GM19463 (cell line): ENCODE results near the gene ECI1.

Experiments used
- ATAC-seq: cut with Tn5 transposase; IDR thresholded peaks from one replicate; pipeline ENCODE4 v1.9.1; 2021; ENCODE audit warnings: mild to moderate bottlenecking, moderate library complexity; ENCODE audit not compliant: unreplicated experiment

Gene ECI1

DNA sequence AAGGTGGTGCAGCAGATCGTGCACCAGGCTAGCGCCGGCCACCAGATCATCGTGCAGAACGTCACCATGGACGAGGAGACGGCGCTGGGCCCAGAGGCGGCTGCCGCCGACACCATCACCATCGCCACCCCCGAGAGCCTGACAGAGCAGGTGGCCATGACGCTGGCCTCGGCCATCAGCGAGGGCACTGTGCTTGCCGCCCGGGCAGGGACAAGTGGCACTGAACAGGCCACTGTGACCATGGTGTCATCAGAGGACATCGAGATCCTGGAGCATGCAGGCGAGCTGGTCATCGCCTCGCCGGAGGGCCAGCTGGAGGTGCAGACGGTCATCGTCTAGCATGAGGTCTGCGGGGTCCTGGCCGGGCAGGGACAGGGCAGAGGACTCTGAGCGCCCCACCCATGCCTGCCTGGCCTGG is 16.1 kb downstream of the ECI1 start:
- ATAC-seq: no peak

DNA sequence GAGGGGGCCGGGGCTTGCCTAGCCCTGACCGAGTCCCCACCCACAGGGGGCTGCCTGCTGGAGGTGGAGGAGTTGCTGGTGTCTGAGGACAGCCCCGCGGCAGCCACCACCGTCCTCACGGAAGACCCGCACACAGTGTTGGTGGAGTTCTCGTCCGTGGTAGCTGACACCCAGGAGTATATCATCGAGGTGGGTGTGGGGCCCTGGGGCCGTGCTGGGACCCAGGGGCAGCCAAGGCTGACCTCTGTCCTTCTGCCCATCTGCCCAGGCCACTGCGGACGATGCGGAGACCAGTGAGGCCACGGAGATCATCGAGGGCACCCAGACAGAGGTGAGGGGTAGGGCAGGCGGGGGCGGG is 16.6 kb downstream of the ECI1 start:
- ATAC-seq: no peak

DNA sequence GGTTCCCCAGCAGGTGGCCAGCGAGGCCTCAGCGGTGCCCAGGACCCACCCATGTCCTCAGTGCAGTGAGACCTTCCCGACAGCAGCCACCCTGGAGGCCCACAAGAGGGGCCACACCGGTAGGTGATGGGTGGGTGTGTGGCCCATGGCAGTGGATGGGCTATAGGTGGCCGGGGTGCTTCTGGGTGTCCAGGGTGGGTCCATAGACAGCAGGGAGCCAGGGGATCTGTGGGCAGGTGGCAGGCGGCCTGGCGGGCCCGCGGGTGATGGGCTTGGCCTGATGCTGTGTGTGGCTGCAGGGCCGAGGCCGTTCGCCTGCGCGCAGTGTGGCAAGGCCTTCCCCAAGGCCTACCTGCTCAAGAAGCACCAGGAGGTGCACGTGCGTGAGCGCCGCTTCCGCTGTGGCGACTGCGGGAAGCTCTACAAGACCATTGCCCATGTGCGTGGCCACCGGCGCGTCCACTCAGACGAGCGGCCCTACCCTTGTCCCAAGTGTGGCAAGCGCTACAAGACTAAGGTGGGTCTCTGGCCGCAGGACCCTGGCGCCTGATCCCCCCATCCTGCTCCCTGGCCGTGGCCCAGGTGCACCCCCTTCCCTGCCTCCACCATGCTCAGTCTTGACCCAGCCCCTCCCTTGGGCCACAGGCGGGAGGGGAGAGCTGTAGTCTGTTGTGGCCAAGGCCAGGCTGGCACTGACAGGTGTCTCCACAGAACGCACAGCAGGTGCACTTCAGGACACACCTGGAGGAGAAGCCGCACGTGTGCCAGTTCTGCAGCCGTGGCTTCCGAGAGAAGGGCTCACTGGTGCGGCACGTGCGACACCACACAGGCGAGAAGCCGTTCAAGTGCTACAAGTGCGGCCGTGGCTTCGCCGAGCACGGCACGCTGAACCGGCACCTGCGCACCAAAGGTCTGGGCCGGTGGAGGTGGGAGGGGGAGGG is 17.2 kb downstream of the ECI1 start:
- no peak for ATAC-seq

DNA sequence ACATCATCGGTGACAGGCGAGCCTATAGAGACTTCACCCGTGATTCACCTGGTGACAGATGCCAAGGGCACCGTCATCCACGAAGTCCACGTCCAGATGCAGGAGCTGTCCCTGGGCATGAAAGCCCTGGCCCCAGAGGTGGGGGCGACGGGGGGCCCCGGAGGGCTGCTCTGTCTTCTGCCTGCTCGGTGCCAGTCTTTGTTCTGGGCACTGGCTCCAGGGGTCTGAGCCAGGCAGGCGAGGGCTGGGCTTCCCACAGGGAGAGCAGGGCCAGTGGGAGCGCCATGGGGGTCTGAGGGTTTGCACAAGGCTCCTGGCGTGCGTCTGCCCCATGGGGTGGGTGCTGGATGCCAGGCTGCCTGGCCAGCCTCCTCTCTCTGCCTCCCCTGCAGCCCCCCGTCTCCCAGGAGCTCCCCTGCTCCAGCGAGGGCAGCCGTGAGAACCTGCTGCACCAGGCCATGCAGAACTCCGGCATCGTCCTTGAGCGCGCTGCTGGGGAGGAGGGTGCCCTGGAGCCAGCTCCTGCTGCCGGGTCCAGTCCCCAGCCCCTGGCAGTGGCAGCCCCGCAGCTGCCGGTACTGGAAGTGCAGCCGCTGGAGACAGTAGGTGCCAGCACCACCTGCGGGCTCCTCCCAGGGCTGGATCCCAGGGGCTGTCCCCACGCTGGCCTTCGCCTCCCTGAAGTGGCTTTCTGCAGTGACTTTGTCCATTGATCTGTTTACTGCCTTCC is 18.2 kb downstream of the ECI1 start:
- no peak for ATAC-seq

DNA sequence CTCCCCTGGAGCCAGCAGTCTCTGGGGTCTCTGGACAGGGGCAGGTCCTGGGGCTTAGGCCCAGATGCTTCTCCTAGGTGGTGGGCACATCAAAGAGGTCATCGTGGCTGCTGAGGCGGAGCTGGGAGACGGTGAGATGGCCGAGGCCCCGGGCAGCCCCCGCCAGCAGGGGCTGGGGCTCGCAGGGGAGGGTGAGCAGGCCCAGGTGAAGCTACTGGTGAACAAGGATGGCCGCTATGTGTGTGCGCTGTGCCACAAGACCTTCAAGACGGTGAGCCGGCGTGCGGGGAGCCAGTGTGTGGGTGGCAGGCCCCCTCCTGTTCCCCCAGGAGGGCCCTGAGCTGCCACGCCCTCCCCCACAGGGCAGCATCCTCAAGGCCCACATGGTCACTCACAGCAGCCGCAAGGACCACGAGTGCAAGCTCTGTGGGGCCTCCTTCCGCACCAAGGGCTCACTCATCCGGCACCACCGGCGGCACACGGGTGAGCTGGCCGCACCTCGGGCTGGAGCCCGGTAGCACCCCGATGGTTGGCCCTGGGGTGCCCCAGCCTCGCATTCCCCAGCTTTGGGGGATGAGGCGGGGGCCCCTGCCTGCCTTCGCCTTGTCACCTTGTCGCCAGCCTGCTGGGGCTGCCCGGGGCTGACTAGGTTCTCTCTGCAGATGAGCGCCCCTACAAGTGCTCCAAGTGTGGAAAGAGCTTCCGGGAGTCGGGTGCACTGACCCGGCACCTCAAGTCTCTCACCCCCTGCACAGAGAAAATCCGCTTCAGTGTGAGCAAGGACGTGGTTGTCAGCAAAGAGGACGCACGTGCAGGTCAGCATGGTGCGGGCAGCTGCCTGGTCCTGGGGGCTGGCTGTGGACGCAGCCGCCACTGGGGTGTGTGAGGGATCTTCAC is 19.0 kb downstream of the ECI1 start:
- ATAC-seq: no peak

DNA sequence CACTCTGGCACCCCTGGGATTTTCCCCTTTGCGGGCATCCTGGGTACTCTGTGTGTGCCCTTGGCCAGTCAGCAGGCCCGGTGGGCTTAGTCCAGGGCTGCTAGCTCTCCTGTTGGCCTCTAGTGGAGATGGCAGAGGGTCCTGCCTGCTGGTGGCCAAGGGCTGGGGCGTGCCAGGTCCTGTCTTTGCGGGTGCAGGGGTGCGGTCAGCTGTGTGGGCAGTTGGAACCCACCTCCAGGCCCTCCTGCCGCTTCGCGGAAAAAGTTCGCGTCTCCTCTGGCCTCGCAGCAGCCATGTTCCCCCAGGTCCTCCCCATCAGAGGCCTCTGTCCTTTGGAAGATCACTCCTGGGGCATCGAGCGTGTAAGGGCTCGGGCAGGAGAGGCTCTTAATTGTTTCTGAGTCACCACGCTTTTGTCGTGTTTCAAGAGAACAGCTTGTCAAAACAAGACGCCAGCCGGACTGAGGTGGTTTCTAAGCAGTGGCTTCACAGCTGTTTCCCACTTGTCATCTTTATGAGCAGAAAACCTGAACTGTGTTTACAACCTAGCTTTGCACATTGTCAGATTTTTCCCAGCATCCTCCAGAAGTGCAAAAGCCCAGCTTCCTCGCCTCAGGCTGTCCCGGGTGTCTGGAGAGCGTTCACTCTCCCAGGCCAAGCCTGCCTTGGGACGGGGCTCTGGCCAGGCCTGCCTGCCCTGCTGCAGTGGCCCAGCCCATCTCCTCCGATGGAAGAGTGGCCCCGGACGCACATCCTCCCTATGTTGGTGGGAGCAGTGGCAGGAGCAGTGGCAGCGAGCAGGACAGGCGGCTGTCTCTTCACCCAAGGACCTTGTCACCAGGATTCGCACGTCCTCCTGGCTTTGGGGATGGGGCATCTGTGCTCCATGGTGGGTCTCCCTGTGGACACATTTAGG is 20.1 kb downstream of the ECI1 start:
- ATAC-seq: no peak

DNA sequence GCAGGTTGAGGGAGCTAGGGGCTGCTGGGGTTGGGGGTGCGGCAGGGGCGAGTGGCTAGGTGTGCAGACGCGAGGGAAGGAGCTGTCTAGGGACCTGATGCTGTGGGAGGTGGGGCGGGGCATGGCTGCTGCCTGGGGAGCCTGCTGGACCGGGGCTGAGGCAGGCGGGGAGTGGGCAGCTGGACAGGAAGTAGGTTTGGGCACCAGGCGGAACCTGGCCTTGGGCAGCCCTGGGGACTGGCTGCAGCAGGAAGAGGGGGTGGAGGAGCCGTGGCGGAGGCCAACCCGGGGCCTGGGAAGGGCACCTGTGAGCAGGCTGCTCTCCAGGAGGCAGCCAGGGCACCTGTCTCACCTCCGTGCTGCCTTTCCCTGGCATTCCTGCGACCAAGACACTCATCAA is 21.0 kb downstream of the ECI1 start:
- ATAC-seq: no peak

DNA sequence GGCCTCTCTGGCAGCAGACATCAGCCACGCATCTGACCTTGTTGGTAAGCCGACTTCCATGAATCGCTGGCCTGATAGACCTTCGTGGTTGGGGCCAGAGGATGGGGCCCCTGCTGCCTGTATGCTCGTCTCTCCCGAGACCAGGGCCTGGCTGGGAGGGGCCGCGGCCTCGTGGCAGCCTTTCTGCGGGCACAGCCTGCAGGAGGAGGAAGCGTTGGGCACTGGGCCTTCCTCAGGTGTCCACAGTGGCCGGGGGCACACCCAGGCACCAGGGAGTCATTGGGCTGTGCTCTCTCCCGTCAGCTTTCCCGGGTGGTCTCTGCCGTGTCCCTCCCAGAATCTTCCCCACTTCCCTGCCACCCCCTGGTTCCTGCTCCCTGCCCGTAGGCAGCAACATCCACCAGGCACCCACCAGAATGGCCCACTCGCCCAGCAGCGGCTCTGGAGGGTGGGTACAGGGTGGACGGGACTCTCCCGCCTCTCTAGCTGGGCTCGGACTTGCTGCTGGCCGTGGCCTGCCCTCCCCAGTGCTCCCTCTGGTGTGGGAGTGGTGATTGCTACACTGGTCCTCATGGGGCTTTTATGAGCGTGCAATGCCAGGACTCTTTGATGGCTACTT is 21.6 kb downstream of the ECI1 start:
- no peak for ATAC-seq

DNA sequence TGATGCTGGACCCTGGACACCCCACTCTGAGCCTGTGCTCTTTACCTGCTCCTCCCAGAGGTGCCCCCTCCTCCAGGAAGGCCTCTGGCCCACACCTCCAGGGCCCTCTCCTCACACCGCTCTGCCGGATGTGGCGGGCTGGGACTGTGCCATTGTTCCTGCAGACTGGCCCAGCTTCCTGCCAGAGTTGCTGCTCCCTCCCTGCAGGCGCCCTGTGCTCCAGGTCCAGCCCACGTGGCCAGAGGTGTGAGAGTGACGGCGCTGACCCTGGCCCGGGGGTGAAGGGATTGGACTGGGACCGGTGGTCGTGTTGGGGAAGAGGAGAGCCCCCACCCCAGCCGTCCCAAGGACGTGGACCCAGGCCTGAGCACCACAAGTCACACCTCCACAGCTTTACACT is 22.3 kb downstream of the ECI1 start:
- ATAC-seq: no peak

DNA sequence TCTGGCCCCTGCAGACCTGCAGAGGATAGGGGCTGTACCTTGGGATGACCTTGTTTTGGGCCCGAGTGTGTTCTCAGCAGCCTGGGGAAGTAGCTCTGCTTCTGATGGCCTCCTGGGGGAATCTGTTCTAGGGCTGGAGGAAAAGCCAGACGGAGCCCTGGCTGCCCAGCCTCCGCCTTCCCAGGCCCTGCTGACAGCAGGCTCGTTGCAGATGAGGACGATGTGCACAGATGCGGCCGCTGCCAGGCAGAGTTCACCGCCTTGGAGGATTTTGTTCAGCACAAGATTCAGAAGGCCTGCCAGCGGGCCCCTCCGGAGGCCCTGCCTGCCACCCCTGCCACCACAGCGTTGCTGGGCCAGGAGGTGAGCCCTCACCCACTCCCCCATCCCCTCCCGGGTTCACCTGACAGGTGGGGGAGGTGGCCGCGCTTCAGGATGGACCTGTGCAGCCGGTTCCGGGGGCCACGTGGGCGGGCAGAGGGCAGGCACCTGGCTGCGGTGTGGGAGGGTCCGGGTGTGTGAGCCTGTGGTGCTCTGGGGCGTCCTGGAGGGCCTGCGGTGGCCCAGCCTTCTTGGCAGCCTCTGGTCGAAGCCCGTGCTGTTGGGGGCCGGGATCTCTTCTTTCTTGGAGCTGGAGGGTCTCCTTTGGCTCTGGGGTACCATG is 23.1 kb downstream of the ECI1 start:
- no peak for ATAC-seq

DNA sequence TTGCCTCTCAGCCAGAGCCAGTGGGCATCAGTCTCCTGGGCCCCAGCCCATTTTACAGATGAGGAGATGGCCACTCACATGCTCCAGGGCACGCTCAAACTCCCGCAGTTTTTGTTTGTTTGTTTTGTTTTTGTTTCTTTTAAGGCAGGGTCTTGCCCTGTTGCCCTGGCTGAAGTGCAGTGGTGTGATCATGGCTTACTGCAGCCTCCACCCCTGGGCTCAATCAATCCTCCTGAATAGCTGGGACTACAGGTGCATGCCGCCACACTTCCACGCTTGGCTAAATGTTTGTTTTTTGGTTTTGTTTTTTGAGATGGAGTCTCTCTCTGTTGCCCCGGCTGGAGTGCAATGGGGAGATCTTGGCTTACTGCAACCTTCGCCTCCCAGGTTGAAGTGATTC is 24.5 kb downstream of the ECI1 start:
- no peak for ATAC-seq

DNA sequence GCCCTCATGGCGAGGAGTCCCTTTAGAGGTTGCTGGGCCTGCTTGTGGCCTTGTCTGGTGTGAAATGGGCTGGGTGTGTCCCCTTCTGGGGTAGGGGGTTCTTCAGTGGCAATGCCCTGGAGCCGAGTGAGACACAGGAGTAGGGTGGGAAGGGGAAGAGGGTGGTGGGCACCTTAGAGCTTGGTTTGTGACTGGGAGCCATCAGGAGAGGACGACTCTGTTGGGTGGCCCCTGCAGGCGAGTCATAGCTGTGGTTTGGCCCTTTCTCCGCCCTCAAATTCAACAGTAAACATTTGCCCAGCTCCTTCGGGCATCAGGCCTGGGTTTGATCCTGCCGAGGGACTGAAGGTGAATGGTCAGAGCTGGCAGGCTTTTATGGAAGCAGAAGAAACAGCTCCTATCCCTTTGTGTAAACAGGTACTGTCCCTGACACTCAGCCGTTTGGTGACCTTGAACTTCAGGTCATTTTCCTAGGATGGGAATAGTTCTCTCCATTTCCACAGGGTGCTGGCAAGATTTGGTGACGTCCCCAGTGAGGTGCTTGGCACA is 25.1 kb downstream of the ECI1 start:
- no peak for ATAC-seq

DNA sequence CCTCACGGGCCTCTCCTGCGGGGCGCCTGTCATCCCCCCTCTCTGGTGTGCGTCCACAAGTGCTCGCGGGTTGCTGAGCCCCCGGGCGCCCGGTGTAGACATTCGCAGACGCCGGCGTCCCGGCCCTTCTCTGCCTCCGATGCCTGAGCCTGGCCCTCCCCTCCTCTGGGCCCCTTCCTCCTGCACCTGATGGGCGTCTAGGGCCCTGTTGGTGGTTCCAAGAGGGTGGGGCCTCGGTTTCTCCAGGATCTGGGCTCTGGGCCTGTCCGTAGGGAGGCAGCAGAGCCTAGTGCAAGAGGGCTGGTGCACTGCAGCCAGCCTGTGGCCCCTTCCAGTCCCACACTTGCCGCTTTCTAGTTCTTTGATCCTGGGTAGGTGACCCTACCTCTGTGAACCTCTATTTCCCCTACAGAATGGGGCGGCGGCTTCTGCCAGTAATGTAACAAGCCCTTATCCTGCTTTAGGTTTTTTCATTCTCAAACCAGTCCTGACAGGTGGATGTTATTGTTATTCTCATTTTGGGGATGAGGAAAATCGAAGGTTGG is 27.4 kb downstream of the ECI1 start:
- no peak for ATAC-seq

DNA sequence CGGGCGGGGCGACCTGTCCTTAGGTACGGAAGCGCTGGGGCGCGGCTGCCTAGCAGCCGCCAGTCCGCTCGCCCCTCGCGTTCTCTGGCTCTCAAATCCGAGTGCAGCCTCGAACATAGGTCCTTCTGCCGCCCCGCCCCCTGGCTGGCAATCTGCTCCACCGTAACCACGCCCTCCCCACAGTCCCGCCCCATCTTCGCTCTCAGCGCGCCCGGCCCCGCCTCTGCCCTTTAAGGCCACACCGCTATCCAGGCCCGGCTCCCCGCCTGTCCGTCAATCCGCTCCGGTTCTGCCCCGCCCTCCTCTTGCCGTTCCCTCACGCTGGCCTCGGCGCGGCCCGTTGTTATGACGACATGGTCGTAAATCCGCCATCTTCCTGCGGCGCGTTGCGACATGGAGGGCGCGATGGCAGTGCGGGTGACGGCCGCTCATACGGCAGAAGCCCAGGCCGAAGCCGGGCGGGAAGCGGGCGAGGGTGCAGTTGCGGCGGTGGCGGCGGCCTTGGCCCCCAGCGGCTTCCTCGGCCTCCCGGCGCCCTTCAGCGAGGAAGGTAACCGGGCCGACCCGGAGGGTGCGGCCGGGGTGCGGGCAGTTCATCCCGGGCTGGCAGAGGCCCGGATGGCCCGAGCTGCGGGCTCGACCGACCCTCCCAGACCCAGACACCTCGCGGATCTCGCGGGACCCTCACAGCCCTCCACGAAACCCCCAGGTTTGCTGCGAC is 28.0 kb downstream of the ECI1 start, which contains the start of gene E4F1:
E4F1 (plus strand) TSS at position 371 of the 721 bp plus-strand sequence; CDS start at position 394, 23 bp downstream.
- ATAC-seq: peak; percentile 94

DNA sequence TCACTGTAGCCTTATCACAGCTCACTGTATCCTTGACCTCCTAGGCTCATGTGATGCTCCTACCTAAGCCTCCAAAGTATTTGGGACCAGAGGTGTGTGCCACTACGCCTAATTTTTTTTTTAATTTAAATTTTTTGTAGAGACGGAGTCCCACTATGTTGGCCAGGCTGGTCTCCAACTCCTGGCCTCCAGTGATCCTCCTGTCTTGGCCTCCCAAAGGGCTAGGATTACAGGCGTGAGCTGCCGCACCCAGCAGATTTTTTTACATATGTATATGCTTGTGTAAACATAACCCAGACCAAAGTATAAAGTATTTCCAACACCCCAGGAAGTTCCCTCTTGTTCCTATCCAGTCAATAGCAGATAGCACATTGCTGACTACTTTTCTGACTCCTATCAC is 35.1 kb downstream of the ECI1 start:
- ATAC-seq: no peak

DNA sequence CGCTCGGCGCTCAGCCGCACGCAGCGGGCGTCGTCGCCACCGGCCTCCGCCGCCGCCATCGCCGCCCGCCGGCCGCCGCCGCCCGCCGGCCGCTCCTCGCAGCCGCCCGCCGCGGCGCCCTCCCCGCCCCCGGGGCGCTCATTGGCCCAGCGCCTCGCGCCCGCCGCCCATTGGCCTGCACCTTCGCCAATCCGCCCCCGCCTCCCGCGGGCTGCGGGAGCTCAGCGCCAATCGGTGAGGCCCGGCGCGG is 36.7 kb downstream of the ECI1 start, which contains the start of gene PGP:
PGP (minus strand) TSS at position 122 of the 250 bp plus-strand sequence; CDS start at position 59, 63 bp downstream.
- peak; percentile 89 for ATAC-seq

DNA sequence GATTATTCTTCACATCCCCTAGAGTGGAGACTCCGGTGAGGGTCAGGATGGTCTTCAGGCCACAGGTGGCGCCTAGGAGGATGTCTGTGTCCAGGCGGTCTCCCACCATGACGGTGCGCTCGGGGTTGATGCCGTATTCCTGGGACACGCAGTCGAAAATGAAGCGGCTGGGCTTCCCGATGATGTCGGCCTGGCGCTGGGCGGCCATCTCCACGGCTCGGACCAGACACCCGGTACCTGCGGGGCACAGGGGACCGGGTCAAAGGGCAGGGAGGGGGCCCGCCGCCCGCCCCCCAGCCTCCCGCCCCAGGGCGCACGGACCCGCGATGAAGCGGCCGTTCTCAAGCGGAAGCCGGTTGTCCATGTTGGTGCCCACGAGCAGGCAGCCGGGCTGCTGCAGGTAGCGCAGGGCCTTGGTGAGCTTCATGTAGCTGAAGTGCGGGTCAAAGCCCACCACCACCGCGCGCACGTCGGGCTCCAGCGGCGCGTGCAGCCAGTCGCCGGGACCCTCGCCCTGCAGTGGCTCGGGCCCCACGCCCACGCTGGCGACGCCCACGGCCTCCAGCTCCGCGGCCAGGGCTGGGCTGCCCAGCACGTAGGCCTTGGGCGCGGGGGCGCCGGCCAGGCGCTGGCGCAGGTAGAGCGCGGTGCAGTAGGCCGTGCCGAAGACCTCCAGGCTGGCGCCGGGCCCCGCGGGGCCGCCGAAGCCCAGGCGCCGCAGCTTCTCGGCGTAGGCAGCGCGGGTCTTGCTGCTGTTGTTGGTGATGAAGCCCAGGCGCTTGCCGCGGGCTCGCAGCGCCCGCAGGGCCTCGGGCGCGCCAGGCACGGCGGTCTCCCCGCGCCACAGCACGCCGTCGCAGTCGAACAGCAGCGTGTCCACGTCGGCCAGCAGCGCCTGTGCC is 37.3 kb downstream of the ECI1 start:
- peak; percentile 6 for ATAC-seq
